H1 (cell line): Measurements from ENCODE around the gene CD63. TPM values are rescaled to one million over a fixed set of nuclear protein-coding genes. Genes with fewer than 3 reads are reported as not detected.

ENCODE experiments used
- CTCF ChIA-PET: fragments of 300-600 bp; sonication (Branson Sonifier 250); formaldehyde crosslinking; loops from one replicate; lab custom pipeline; 2021; ENCODE audit not compliant: partially characterized antibody; lab: Charles Lee
- POLR2A ChIA-PET: fragments of 300-600 bp; sonication (Branson Sonifier 250); formaldehyde crosslinking; loops from one replicate; lab custom pipeline; 2021; ENCODE audit warnings: inconsistent platforms; ENCODE audit not compliant: partially characterized antibody; lab: Charles Lee
- DNase-seq, 2 experiments: peaks; one replicate each; pipeline versions ENCODE4 v3.0.0 to v3.0.0-alpha.2; 2010 to 2022; ENCODE audit warnings: low spot score in 2 of 2, low read depth in 1 of 2, mixed read lengths in 1 of 2
- FAIRE-seq: peaks from 2 replicates; lab custom pipeline; 2011; peaks lifted over from hg19 to GRCh38; lab: Jason Lieb, UNC
- H2AFZ ChIP-seq: 2 replicates; pipeline ENCODE4 v1.8.1; 2012; ENCODE audit warnings: low read length, inconsistent platforms
- H2AK5ac ChIP-seq: 2 replicates; pipeline ENCODE4 v1.6.1; 2013; ENCODE audit warnings: low read depth, low read length
- H2BK120ac ChIP-seq: replicated peaks from 2 replicates; pipeline ENCODE3; 2013; ENCODE audit warnings: low read depth, low read length, inconsistent platforms
- H2BK12ac ChIP-seq: 2 replicates; pipeline ENCODE4 v1.6.1; 2013; ENCODE audit warnings: low read depth, low read length
- H2BK15ac ChIP-seq: 2 replicates; pipeline ENCODE4 v1.6.1; 2013; ENCODE audit warnings: low read length
- H2BK20ac ChIP-seq: 2 replicates; pipeline ENCODE4 v1.6.1; 2013; ENCODE audit warnings: low read length
- H2BK5ac ChIP-seq: 2 replicates; pipeline ENCODE4 v1.6.1; 2013; ENCODE audit warnings: low read depth, low read length
- H3K14ac ChIP-seq: 2 replicates; pipeline ENCODE4 v1.6.1; 2013; ENCODE audit warnings: inconsistent platforms; ENCODE audit not compliant: insufficient read length
- H3K18ac ChIP-seq: 2 replicates; pipeline ENCODE4 v1.6.1; 2013; ENCODE audit warnings: low read length; ENCODE audit errors: extremely low read depth
- H3K23ac ChIP-seq: 2 replicates; pipeline ENCODE4 v1.6.1; 2013; ENCODE audit warnings: inconsistent platforms; ENCODE audit not compliant: insufficient read length
- H3K23me2 ChIP-seq: 2 replicates; pipeline ENCODE4 v1.6.1; 2013; ENCODE audit warnings: low read depth, low read length
- H3K27ac ChIP-seq: 2 replicates; pipeline ENCODE4 v1.6.1; 2011; ENCODE audit warnings: low read depth, low read length, inconsistent platforms
- H3K27me3 ChIP-seq, 4 experiments: replicated peaks in 1 of 4; 1 replicate in 1 of 4; 2 replicates in 3 of 4; pipeline versions ENCODE4 v1.6.1 to v1.8.1; 2011 to 2013; ENCODE audit warnings: low read length in 3 of 4, mild to moderate bottlenecking in 3 of 4, inconsistent platforms in 2 of 4, mixed read lengths in 2 of 4, moderate library complexity in 1 of 4; ENCODE audit not compliant: control insufficient read depth in 3 of 4, insufficient read depth in 3 of 4; ENCODE audit errors: extremely low read depth in 1 of 4
- H3K36me3 ChIP-seq, 4 experiments: 2 replicates each; pipeline versions ENCODE4 v1.6.1 to v1.8.1; 2011 to 2013; ENCODE audit warnings: mild to moderate bottlenecking in 4 of 4, low read length in 3 of 4, moderate library complexity in 2 of 4, control low read depth in 1 of 4, inconsistent platforms in 1 of 4; ENCODE audit not compliant: insufficient read depth in 4 of 4, control insufficient read depth in 2 of 4
- H3K4ac ChIP-seq: replicated peaks from 2 replicates; pipeline ENCODE3; 2013; ENCODE audit warnings: low read length, low read depth, mixed read lengths, inconsistent platforms; ENCODE audit not compliant: insufficient read length
- H3K4me1 ChIP-seq, 4 experiments: replicated peaks in 1 of 4; 1 replicate in 1 of 4; 2 replicates in 3 of 4; pipeline versions ENCODE4 v1.6.1 to v1.8.1; 2011 to 2013; ENCODE audit warnings: low read length in 3 of 4, inconsistent platforms in 2 of 4, mixed read lengths in 1 of 4; ENCODE audit not compliant: insufficient read depth in 4 of 4, control insufficient read depth in 3 of 4
- H3K4me2 ChIP-seq, 2 experiments: 2 replicates each; pipeline versions ENCODE4 v1.6.1 to v1.8.1; 2011 to 2013; ENCODE audit warnings: low read depth in 2 of 2, low read length in 2 of 2, control low read depth in 1 of 2, inconsistent platforms in 1 of 2, mild to moderate bottlenecking in 1 of 2; ENCODE audit not compliant: insufficient read depth in 1 of 2
- H3K4me3 ChIP-seq, 4 experiments: fragments of 200-600, 300-600 bp in 1 of 4; sonication (generic), shearing (Covaris generic), sonication (Bioruptor Twin) in 1 of 4; 2 replicates each; pipeline versions ENCODE4 v1.5.1 to v1.8.1; 2011 to 2016; ENCODE audit warnings: low read length in 4 of 4, low read depth in 3 of 4, control low read depth in 2 of 4, inconsistent platforms in 2 of 4, mild to moderate bottlenecking in 2 of 4, mixed read lengths in 1 of 4, moderate library complexity in 1 of 4; ENCODE audit not compliant: insufficient read depth in 2 of 4; ENCODE audit errors: extremely low read depth in 1 of 4
- H3K56ac ChIP-seq: replicated peaks from 2 replicates; pipeline ENCODE3; 2013; ENCODE audit warnings: low read depth, mild to moderate bottlenecking, mixed read lengths, low read length, inconsistent platforms; ENCODE audit not compliant: insufficient read length
- H3K79me1 ChIP-seq: 2 replicates; pipeline ENCODE4 v1.6.1; 2013; ENCODE audit warnings: low read depth, low read length, control low read depth
- H3K79me2 ChIP-seq, 2 experiments: 2 replicates each; pipeline versions ENCODE4 v1.6.1 to v1.8.1; 2012 to 2013; ENCODE audit warnings: low read length in 2 of 2, mild to moderate bottlenecking in 2 of 2, inconsistent platforms in 1 of 2; ENCODE audit not compliant: insufficient read depth in 2 of 2, control insufficient read depth in 1 of 2
- H3K9ac ChIP-seq, 4 experiments: replicated peaks in 1 of 4; 1 replicate in 1 of 4; 2 replicates in 3 of 4; pipeline versions ENCODE4 v1.6.1 to v1.8.1; 2011 to 2013; ENCODE audit warnings: low read depth in 3 of 4, low read length in 3 of 4, control low read depth in 2 of 4, mild to moderate bottlenecking in 2 of 4, moderate library complexity in 2 of 4, inconsistent platforms in 1 of 4; ENCODE audit errors: extremely low read depth in 1 of 4
- H3K9me3 ChIP-seq, 2 experiments: 2 replicates each; pipeline versions ENCODE4 v1.6.1 to v1.8.1; 2012 to 2013; ENCODE audit warnings: mild to moderate bottlenecking in 2 of 2, moderate library complexity in 2 of 2, control low read depth in 1 of 2, inconsistent platforms in 1 of 2, low read depth in 1 of 2, low read length in 1 of 2, mixed read lengths in 1 of 2; ENCODE audit not compliant: insufficient read depth in 2 of 2
- H4K20me1 ChIP-seq, 2 experiments: replicated peaks in 1 of 2; 2 replicates each; pipeline versions ENCODE3 to v1.8.1; 2011 to 2013; ENCODE audit warnings: inconsistent platforms in 2 of 2, low read length in 2 of 2, mild to moderate bottlenecking in 1 of 2; ENCODE audit not compliant: insufficient read depth in 2 of 2, control insufficient read depth in 1 of 2
- H4K5ac ChIP-seq: 2 replicates; pipeline ENCODE4 v1.6.1; 2013; ENCODE audit warnings: low read length, low read depth, mixed read lengths, inconsistent platforms; ENCODE audit not compliant: insufficient read length
- H4K8ac ChIP-seq: 2 replicates; pipeline ENCODE4 v1.8.0; 2013; ENCODE audit warnings: mild to moderate bottlenecking, moderate library complexity, low read length, inconsistent platforms; ENCODE audit not compliant: insufficient read depth; ENCODE audit errors: extremely low read depth
- H4K91ac ChIP-seq: replicated peaks from 2 replicates; pipeline ENCODE3; 2013; ENCODE audit warnings: low read length, mixed read lengths, inconsistent platforms; ENCODE audit not compliant: insufficient read length
- ATF2 ChIP-seq: IDR thresholded peaks from 2 replicates; pipeline ENCODE4 v1.6.1; 2012; ENCODE audit warnings: low read length, inconsistent platforms
- BCL11A ChIP-seq, 2 experiments: IDR thresholded peaks; one replicate each; pipeline ENCODE4 v1.6.1; 2011; ENCODE audit warnings: low read depth in 2 of 2, low read length in 2 of 2, mild to moderate bottlenecking in 2 of 2
- CEBPB ChIP-seq: IDR thresholded peaks from 2 replicates; pipeline ENCODE4 v1.6.1; 2012; ENCODE audit warnings: low read depth, low read length
- RXRA ChIP-seq: IDR thresholded peaks from 2 replicates; pipeline ENCODE4 v1.6.1; 2011; ENCODE audit warnings: low read depth, mild to moderate bottlenecking, low read length, moderate library complexity; ENCODE audit not compliant: insufficient read depth
- WGBS, 2 experiments: shearing (Covaris generic) in 1 of 2; methylation state at CpG; one replicate each; pipeline versions ENCODE4 v1.1.6 to v1.1.7; 2013 to 2015; ENCODE audit warnings: low lambda C conversion rate in 2 of 2, mixed read lengths in 2 of 2, inconsistent platforms in 1 of 2, low coverage in 1 of 2, missing lambda C conversion rate in 1 of 2; ENCODE audit not compliant: insufficient replicate concordance in 2 of 2, insufficient coverage in 1 of 2, insufficient read length in 1 of 2; ENCODE audit errors: extremely low coverage in 1 of 2, missing lambda C conversion rate in 1 of 2; 5-methylcytosine and 5-hydroxymethylcytosine counted together
- polyA plus RNA-seq, 7 experiments: library from polyadenylated mRNA; depleted of rRNA in 3 of 7; stranded (reverse) in 5 of 7; unstranded in 2 of 7; fragments of >200 nt in 5 of 7; fragments of 200-250 nt in 2 of 7; gene quantifications; 1 replicate in 5 of 7; 2 replicates in 1 of 7; 4 replicates in 1 of 7; pipeline versions ENCODE4 v1.2.1 to v1.2.3, GENCODE V29; 2011 to 2013; ENCODE audit warnings: missing spikeins in 2 of 7, mixed read lengths in 2 of 7
- total RNA-seq: library from RNA; stranded (reverse); fragmentation: NEBNext Ultra II Directional; extraction: Animal tissue kit (Norgen Biotek cat#: 25700); gene quantifications from 2 replicates; pipeline ENCODE4 v1.2.1, GENCODE V29; 2021

CD63 gene
- total and polyA plus RNA-seq, 2 of the 8 experiments (the other 6 are each of a cell fraction or from before 2014, with no cell fraction given) = 440 to 526 TPM

GRCh38 chr12:55725556-55725955 is 3.3 kb downstream of the CD63 start:
- Histone ChIP-seq H3K18ac (no peak overlapping the region), H3K4me3 (no peak overlapping the region), H3K23me2 (peaks cover 15% of the 10 kb centered on the region), H3K4me2 (no peak overlapping the region), H3K36me3 (peaks cover 6 to 29% (median 15%) of the 10 kb centered on the region in 4 experiments; a peak in 5 of 8 replicates), H3K9me3 (no peaks in the 10 kb centered on the region), H3K4me1 (peaks cover 0 to 14% (median 10%) of the 10 kb centered on the region in 4 experiments; a peak in 6 of 7 replicates), H2BK12ac (no peak overlapping the region), H3K79me2 (peaks cover 0 to 17% of the 10 kb centered on the region in 2 experiments; a peak in 2 of 4 replicates), H2AFZ (no peak overlapping the region), H3K27ac (no peak overlapping the region), H2BK120ac (no peak overlapping the region), H3K79me1 (peaks cover 5% of the 10 kb centered on the region; the same call in 1 of the 2 replicates), H2BK15ac (no peak overlapping the region), H3K56ac (no peak overlapping the region), H2BK5ac (no peak overlapping the region), H3K4ac (no peak overlapping the region), H4K20me1 (peaks cover 2 to 6% of the 10 kb centered on the region in 2 experiments), H3K27me3 (no peaks in the 10 kb centered on the region), H4K8ac (no peak overlapping the region), H4K91ac (no peak overlapping the region), H3K9ac (no peak overlapping the region), H3K14ac (no peak overlapping the region), H4K5ac (no peak overlapping the region), H2BK20ac (no peak overlapping the region), H2AK5ac (no peak overlapping the region), H3K23ac (no peak overlapping the region)
- WGBS, 2 experiments = 100% methylated on average over 3 of the region's 3 CpGs; no CpG with 5 or more reads in 1 of the 2 experiments
- no peak for DNase-seq
- ChIA-PET CTCF (interaction anchor here (0.6 to 11.1 kb wide), 18 partner anchors 10 to 304 kb away, joined by 3 to 229 read pairs (median 5); partner anchors contain the start of genes BLOC1S1, ITGA7, ORMDL2 and SARNP), POLR2A (interaction anchor here (0.9 to 4.4 kb wide), 10 partner anchors 8 to 105 kb away, joined by 3 to 29 read pairs (median 5); partner anchors contain the start of genes BLOC1S1, GDF11, ITGA7 and ORMDL2)
- TF ChIP-seq BCL11A (IDR thresholded peaks at IDR 0.05; ENCODE audit: low read depth in 2 of 2, low read length in 2 of 2) = no peak
- no peak for TF ChIP-seq CEBPB
- TF ChIP-seq RXRA = no peak
- TF ChIP-seq ATF2 = no peak
- FAIRE-seq = no peak
